ENCODE results near the gene NEMP1. TPM values are rescaled to one million over a fixed set of nuclear protein-coding genes. Genes with fewer than 3 reads are reported as not detected.

The NEMP1 gene
- total RNA-seq, 4 donors from 2014 or later, result 1.2 to 6.7 (median 1.9) TPM

Other genes starting within 250 kb of the NEMP1 start
- under 1 TPM in 1 of 4 donors, not detected in 3; 0.27 TPM for gene SDR9C7, start 144.4 kb downstream of the NEMP1 start, total RNA-seq
- 1 to 10 TPM in 1 of 4 donors, under 1 TPM in 3; 0.56 to 1.1 (median 0.67) TPM for gene RDH16, start 121.2 kb downstream of the NEMP1 start, total RNA-seq
- 1 to 10 TPM; 2.2 to 3.8 (median 2.8) TPM for gene ZBTB39, start 72.2 kb downstream of the NEMP1 start, total RNA-seq
- gene TAC3, start 62.3 kb downstream of the NEMP1 start, total RNA-seq, result not detected
- 1 to 10 TPM in 1 of 4 donors, under 1 TPM in 1, not detected in 2; 0.56 to 1.2 TPM for gene MYO1A, start 28.7 kb downstream of the NEMP1 start, total RNA-seq
- 1 to 10 TPM; 4.8 to 9.5 (median 5.5) TPM for gene NAB2, start 10.3 kb upstream of the NEMP1 start, total RNA-seq
- gene STAT6, start 32.6 kb upstream of the NEMP1 start, total RNA-seq, result 10 to 100 TPM; 12.5 to 17.4 (median 14.4) TPM
- 10 to 100 TPM; 26.1 to 53.5 (median 49.8) TPM for gene LRP1, start 49.7 kb upstream of the NEMP1 start, total RNA-seq
- not detected for gene LRP1-AS, start 68.8 kb upstream of the NEMP1 start, total RNA-seq
- not detected for gene NXPH4, start 138.0 kb upstream of the NEMP1 start, total RNA-seq
- 100 to 1,000 TPM in 1 of 4 donors, 10 to 100 TPM in 3; 41.3 to 107 (median 46.4) TPM for gene SHMT2, start 150.9 kb upstream of the NEMP1 start, total RNA-seq
- gene STAC3, start 172.4 kb upstream of the NEMP1 start, total RNA-seq, result 1,000 to 10,000 TPM in 2 of 4 donors, 100 to 1,000 TPM in 2; 459 to 1,596 (median 855) TPM

All from gastrocnemius medialis (tissue), 4 donors.